Stimulated activated CD4-positive, alpha-beta T cell treated with anti-CD3 and anti-CD28 coated beads, Interleukin-2, amount 100 ng/mL, for 48 hours (primary cell): ENCODE results near the gene APOBEC3A.
"Not testable (repeated sequence)": the region's sequence is repeated elsewhere in the genome, so short reads cannot be mapped to it uniquely, and the experiment has no call there.

Experiments
- DNase-seq, 2 donors: peaks; one replicate each; pipeline ENCODE4 v3.0.0-alpha.2; 2020

Gene APOBEC3A

DNA sequence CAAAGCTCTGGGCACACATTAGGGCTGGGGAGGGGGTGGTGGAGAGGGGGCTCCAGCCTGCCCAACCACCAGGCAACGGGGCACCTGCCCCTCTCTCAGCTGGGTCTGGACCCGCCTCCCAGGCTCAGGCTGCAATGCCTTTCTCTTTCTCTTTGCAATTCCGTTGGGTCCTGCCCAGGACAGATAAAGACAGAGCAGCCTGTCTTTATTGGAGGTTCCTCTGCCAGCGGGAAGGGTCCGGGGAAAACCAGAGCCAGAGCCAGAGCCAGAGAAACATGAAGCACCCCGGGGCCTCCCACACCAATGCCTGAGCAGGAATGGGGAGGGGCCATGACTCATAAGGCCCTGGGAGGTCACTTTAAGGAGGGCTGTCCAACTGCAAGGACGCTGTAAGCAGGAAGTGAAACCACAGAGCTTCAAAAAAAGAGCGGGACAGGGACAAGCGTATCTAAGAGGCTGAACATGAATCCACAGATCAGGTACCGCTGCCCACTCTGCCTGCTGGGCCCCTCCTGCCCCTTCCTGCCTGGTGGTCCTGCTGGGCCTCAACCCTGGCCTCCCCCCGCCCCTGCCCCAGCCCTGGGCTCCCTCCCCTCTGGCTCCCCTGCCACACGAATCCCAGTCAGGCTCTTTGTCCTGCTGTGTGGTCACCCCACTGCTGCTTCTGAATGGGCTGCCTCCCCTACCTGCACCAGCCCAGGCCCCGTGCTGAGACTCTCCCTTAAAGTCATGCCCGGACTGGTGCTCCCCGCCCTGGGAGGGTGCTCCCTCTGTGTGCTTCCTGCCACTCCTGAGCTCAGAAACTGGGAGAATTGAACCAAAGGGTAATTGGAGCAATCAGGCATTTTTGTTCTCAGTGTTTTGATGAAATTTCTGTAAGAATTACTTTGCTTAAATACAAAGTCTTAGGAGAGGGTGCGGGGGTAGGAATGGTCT lies 24.9 kb downstream of the APOBEC3A start, which contains the start of gene APOBEC3B:
APOBEC3B (plus strand) TSS at position 356 of the 936 bp plus-strand sequence; CDS start at position 463, 107 bp downstream.
- DNase-seq: peak; percentile 29 to 41

DNA sequence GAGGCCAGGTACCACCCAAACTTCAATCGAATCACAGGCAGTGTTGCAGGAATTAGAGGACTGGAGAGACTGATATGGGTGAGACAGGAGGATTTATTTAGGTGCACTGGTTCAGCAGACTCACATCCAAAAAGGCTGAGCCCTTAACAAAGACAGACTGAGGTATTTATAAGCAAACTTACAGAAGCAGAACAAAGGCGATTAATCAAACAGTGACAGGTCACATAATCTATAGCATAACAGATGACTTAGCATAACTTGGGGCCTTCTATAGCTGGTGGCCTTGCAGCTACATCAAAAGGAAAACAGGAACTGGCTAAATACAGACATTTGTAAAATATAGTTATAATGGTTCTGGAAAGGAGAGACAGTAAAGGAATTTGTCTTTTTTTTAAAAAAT lies 26.8 kb downstream of the APOBEC3A start:
- no peak for DNase-seq

DNA sequence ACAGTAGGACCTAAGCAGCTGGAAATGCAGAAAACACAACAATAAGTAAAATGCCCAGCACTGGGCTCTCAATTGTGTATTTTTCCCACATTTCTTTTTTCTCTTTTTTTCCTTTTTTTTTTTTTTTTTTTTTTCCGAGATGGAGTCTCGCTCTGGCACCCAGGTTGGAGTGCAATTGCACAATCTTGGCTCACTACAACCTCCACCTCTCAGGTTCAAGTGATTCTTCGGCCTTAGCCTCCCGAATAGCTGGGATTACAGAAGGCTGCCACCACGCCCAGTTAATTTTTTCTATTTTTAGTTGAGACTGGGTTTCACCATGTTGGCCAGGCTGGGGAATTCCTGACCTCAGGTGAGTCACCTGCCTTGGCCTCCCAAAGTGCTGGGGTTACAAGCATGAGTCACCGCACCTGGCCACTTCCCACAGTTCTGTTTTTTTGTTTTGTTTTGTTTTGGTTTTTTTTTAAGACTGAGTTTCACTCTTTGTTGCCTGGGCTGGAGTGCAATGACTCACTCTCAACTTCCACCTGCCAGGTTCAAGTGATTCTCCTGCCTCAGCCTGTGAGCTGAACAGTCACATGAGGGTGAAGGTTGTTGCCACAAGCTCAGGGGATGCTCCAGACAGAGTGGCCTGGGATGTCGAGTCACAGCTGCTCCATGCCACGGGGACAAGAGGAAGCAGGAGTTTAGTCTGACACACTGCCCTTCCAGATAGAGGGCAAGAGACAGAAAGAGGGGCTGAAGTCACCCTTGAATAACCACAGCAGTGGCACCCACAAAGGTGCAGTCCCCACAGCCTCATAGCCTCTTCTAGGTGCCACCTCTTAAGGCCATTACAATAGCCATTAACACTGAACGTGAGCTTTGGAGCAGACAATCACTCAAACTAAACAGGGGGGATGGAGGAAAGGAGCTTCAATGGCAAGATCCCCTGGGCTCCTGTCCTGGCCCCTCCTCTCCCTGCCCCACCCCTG lies 27.7 kb downstream of the APOBEC3A start:
- DNase-seq: peak; percentile 35 to 66

DNA sequence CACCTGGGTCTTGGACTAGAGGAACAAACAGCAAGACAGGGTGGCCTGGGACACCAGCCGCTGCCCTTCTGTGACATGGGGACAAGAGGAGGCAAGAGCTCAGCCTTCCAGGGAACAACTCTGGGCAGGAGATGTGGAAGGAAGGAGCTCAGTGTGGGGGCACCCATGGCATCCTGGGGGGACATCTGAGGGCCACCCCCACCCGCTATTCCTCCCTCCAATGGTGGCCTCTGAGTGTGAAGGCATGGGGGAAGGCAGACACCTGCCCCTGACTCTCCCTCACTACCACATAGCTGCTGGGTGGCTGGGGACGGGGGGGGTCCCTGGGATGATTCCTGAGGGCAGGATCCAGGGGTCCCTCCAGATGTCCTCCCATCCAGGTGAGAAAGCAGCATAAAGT lies 29.2 kb downstream of the APOBEC3A start:
- no peak for DNase-seq

DNA sequence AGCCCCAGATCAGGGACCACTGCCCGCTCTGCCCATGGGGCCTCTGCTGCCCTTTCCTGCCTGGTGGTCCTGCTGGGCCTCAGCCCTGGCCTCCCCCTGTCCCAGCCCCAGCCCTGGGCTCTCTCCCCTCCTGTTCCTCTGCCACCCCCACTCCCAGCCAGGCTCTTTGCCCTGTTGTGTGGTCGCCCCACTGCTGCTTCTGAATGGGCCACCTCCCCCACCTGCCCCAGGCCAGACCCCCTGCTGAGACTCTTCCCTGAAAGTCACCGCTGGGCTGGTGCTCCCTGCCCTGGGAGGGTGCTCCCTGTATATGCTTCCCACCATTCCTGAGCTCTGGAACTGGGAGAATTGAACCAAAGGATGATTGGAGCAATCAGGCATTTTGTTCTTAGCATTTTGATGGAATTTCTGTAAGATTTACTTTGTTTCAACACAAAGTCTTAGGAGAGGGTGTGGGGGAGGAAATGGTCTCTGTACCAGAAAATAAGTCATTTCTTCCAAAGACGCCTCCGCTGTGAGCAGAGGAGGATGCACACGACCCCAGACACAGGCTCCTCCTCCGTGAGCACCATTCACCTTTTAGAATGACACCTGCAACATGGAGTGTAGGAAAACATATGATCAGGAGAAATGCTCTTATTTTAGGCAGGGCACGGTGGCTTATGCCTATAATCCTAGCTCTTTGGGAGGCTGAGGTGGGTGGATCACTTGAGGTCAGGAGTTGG lies 29.9 kb downstream of the APOBEC3A start:
- no peak for DNase-seq

DNA sequence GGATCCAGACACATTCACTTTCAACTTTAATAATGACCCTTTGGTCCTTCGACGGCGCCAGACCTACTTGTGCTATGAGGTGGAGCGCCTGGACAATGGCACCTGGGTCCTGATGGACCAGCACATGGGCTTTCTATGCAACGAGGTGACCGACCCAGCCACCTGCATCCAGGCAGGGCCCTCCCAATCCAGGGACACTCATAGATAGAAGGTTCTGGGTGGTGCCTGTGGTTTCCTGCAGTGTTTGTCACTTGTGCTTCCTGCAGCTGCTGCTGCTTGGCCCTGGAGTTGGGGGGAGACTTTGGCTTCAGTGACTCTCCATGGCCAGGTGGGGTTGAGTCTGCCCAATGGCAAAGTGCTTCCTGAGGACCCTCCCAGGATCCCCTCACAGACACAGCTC lies 32.1 kb downstream of the APOBEC3A start:
- no peak for DNase-seq

DNA sequence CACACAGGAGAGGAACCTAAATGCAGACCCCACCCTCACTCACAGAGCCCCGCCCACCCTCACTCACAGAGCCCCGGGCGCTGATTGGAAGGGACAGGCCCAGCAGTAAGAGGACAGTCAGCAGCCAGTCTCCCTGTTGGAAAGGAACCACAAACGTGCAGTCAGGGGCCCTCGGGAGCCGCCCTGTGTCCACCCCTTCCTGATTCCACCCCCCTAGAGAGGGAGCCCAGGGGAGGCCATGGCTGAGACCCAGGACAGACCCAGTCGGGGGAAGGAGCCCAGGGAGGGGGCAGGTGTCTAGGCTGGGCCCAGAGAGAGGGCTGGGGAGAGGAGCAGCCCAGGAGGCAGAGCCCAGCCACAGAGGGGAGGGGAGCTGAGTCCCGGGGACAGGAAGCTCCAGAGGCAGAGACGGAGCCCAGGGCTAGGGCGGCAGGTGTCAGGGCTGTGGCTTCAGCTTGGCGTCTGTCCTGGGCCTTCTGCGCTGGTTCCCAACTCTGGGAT lies 35.5 kb downstream of the APOBEC3A start:
- DNase-seq: not testable (repeated sequence)

DNA sequence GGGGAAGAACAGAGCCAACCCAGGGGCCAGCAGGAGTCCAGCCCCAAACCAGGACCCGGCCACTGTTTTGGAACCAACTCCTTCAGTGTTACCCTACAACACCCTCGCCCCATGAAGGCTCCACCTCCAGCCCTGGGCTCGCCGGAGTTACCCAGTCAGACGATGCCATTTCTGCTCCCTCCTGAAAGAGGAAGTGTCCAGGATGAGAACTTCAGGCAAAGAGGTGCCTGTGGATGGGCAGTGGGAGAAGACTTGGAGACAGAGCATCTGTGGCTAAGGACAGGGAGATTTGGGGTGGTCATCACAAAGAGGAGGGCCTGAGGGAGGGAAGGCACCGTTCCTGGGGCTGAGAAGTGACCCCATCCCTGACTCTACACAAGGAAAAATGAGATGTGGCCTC lies 38.7 kb downstream of the APOBEC3A start:
- no peak for DNase-seq

DNA sequence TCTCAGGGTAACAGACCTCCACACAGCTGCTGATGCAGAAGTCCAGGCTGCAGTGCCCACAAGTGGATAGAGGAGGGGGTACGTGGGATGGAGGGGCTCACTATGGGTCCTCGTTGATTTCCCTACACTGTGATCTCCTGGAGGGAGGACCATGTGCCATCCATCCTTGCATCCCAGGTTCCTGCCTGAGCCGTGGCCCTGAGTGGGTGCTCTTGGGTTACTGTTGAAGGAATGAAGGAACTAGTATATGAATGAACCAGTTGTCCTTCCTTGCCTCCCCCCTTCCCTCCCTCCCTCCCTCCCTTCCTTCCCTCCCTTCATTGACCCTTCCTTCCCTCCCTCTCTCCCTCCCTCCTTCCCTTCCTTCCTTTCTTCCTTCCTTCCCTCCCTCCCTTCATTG lies 40.1 kb downstream of the APOBEC3A start:
- no peak for DNase-seq

DNA sequence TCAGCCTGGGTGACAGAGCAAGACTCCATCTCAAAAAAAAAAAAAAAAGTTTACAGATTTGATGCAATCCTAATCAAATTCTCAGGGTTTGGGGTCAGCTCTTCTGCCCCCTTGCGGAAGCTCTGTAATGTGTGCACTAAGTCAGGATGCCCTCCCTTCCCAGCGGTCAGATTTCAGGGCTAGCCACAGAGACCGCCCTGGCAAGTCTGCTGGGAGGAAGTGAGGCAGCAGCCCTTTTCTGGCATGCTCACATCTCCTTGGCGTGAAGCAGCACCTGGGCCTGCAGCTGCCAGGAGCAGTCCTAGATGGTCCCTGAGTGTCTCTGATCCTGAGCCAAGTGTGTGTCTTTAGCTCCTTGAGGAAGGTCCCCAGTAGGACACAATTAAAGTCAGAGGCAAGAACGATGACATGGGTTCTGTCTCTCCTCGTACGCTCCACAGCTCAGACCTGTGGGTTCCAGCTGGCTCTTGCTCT lies 45.8 kb downstream of the APOBEC3A start:
- DNase-seq: peak; percentile 69

DNA sequence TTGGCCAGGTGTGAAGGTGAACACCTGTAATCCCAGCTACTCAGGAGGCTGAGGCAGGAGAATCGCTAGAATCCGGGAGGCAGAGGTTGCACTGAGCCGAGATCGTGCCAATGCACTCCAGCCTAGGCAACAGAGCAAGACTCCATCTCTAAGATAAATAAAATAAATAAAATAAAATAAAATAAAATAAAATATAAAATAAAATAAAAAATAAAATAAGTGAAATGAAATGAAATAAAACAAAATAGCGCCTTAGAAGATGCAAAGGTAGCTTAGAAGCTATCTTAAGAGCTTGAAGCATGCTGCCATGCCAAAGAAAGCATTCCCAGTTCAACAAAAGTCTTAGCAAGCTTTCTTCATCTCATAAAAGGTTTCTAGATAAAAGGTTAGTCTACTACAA lies 49.8 kb downstream of the APOBEC3A start:
- DNase-seq: no peak

DNA sequence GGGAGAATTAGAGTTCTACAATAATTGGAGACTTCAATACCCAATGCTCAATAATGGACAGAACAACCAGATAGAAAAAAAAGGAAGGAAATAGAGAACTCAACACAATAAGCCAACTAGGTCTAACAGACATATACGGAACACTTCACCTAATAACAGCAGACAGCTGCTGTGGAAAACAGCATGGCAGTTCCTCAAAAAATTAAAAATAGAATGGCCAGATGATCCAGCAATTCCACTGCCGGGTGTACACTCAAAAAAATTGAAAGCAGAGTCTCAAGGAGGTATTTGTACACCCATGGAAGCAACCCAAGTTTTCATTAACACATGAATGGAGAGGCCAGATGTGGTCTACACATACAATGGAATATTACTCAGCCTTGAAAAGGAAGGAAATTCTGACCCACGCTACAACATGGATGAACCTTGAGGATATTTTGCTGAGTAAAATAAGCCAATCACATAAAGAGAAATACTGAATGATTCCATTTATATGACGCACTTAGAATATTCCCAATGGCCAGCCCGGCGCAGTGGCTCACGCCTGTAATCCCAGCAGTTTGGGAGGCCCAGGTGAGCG lies 51.0 kb downstream of the APOBEC3A start:
- DNase-seq: not testable (repeated sequence)

DNA sequence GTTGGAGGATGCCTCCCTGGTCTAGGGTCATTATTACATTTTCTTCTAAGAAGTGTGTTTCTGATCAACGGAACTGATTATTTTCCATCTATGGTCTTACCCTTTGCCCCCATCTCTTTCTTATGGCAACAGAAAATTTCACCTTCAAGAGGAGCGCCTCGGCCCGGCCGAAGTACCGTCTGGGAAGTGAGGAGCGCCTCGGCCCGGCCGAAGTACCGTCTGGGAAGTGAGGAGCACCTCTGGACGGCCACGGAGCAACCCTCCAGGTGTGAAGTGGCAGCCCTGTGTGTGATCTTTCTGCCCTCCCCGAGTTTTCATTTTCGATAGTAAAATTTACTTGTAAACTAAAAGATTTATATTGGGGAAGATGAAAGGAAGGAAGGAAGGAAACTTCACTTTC lies 53.5 kb downstream of the APOBEC3A start:
- DNase-seq: no peak
